ENCODE results near the gene STAT1. TPM values are rescaled to one million over a fixed set of nuclear protein-coding genes. Genes with fewer than 3 reads are reported as not detected.

The STAT1 gene
- total RNA-seq, 4 donors from 2014 or later, result 23.2 to 67.8 (median 52.2) TPM

DNA sequence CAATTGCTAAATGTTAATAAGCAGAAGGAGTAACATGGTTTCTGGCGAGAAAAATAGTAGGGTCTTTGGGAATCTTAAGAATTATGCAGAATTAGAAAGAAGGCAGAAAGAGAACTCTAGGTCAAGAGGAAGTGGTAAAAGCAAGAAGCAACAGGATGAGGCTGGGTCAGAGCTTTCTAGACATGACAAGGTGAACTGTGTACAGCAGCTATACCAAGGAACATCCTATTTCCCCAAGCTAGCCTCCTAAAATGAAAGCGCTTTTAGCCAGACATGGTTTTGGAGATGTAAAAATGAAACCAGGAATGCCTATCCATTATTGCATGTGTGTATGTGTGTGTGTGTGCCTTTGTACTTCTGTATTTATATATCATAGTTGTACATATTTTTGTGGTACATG, 42.3 kb upstream of the STAT1 start:
- in situ Hi-C loops (cut with MboI; ENCODE audit: low pct_ligation_motif_present in 1 of 4, low pct_unique_long_range_greater_than_20kb in 1 of 4, low sequenced_read_pairs in 3 of 4), result loop anchor here in 3 of 4 donors (10.0 to 25.0 kb wide), 4 partner anchors 99 to 469 kb away; partner anchors contain the start of gene STAT4 (in 2 of the 3)
- TF ChIP-seq POLR2AphosphoS5 (IDR thresholded peaks at IDR 0.05) (no peak), EP300 (IDR thresholded peaks at IDR 0.05; ENCODE audit: low read depth) (no peak), POLR2A (IDR thresholded peaks at IDR 0.05) (no peak)
- TF ChIP-seq, protein P1, sequence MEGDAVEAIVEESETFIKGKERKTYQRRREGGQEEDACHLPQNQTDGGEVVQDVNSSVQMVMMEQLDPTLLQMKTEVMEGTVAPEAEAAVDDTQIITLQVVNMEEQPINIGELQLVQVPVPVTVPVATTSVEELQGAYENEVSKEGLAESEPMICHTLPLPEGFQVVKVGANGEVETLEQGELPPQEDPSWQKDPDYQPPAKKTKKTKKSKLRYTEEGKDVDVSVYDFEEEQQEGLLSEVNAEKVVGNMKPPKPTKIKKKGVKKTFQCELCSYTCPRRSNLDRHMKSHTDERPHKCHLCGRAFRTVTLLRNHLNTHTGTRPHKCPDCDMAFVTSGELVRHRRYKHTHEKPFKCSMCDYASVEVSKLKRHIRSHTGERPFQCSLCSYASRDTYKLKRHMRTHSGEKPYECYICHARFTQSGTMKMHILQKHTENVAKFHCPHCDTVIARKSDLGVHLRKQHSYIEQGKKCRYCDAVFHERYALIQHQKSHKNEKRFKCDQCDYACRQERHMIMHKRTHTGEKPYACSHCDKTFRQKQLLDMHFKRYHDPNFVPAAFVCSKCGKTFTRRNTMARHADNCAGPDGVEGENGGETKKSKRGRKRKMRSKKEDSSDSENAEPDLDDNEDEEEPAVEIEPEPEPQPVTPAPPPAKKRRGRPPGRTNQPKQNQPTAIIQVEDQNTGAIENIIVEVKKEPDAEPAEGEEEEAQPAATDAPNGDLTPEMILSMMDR (IDR thresholded peaks at IDR 0.05), result no peak
- intact Hi-C loops (cut with DNase I; ENCODE audit: low total_unique reads), result no loop called here
- no peak overlapping the region for H3K4me3 ChIP-seq
- WGBS, 2 donors (ENCODE audit: low coverage in 1 of 2), result 80 to 97% methylated on average over 2 of the region's 2 CpGs
- H3K36me3 ChIP-seq, result no peaks in the 10 kb centered on the region
- no peaks in the 10 kb centered on the region for H3K27me3 ChIP-seq
- no peak for DNase-seq
- peaks cover 0 to 6% (median 3%) of the 10 kb centered on the region in 4 donors for H3K4me1 ChIP-seq
- H3K9me3 ChIP-seq, result no peaks in the 10 kb centered on the region
- no peak overlapping the region for H3K27ac ChIP-seq

DNA sequence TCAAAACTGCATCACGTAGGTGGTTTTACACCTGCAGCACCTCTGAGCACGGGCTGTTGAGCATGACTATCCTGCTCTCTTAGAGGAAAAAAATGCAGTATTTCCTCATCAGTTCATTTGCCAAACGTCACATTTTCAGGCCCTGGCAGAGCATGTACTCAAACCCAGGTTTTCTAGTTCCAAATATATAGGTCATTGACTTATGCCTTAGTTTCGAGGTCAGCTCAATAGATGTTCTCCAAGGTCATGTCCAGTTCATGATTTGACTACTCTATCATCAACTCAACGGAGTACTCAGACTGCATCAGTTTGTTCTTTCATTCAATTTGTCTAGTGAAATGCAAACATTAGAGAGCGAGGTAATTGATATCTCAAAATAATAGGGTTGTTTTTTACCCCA, 39.3 kb upstream of the STAT1 start:
- H3K27ac ChIP-seq, result no peak overlapping the region
- no peaks in the 10 kb centered on the region for H3K36me3 ChIP-seq
- no peak overlapping the region for H3K4me3 ChIP-seq
- no peaks in the 10 kb centered on the region for H3K9me3 ChIP-seq
- peaks cover 0 to 6% (median 3%) of the 10 kb centered on the region in 4 donors for H3K4me1 ChIP-seq
- in situ Hi-C loops (cut with MboI; ENCODE audit: low pct_ligation_motif_present in 1 of 4, low pct_unique_long_range_greater_than_20kb in 1 of 4, low sequenced_read_pairs in 3 of 4) (loop anchor here (5.0 to 25.0 kb wide), 5 partner anchors 102 to 472 kb away; partner anchors contain the start of gene STAT4 (in 2 of the 4)), intact Hi-C loops (cut with DNase I; ENCODE audit: low total_unique reads) (no loop called here)
- WGBS, 2 donors (ENCODE audit: low coverage in 1 of 2), result 80 to 81% methylated on average over 2 to 6 of the region's 6 CpGs
- DNase-seq, result no peak
- no peaks in the 10 kb centered on the region for H3K27me3 ChIP-seq
- TF ChIP-seq, protein P1 (IDR thresholded peaks at IDR 0.05), result no peak
- TF ChIP-seq POLR2A (IDR thresholded peaks at IDR 0.05), result no peak
- TF ChIP-seq EP300 (IDR thresholded peaks at IDR 0.05; ENCODE audit: low read depth), result no peak
- no peak for TF ChIP-seq POLR2AphosphoS5 (IDR thresholded peaks at IDR 0.05)

DNA sequence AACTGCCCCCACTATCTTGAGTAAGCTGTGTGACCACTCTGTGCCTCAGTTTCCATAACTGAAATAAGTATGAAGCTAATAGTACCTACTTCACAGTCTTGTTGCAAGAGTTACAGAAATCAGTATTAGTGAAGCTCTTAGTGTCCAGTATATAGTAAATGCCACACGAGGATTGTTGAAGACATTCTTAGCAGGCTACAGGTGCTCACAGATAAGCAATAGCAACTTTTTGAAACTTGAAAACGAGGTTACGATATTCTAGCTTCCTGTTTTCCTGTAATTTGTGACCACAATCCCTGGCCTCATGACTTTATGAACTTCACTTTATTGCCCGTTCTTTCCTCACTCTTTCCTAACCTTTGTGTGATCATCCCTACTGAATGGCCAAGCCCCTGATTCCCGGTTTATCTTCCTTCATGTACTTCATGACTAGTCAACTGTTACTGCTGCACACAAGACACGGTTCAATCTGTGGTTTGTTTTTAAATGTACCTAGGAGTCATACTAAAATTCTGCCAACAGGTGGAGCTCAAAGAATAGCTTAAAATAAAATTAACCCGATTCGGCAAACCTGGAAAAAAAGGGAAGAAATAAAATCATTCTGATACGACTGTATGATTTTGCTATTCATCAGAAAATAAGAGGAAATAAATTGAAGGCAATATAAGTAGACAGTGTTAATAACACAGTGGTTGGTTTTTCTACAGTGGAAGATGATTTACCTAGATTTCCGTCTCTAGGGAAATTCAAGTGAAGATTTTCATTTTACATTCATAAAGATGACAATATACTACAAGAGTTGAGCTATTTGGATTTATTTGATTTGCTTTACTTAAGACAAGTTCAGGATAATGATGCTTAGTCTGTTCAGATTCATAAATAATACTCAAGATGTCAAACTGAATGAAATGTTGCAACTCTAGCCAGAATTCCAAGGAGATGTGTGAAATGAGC, 38.1 kb upstream of the STAT1 start:
- intact Hi-C loops (cut with DNase I; ENCODE audit: low total_unique reads), result no loop called here
- in situ Hi-C loops (cut with MboI; ENCODE audit: low pct_ligation_motif_present in 1 of 4, low pct_unique_long_range_greater_than_20kb in 1 of 4, low sequenced_read_pairs in 3 of 4), result loop anchor here (5.0 to 25.0 kb wide), 5 partner anchors 103 to 473 kb away; partner anchors contain the start of gene STAT4 (in 2 of the 4)
- DNase-seq, result no peak

DNA sequence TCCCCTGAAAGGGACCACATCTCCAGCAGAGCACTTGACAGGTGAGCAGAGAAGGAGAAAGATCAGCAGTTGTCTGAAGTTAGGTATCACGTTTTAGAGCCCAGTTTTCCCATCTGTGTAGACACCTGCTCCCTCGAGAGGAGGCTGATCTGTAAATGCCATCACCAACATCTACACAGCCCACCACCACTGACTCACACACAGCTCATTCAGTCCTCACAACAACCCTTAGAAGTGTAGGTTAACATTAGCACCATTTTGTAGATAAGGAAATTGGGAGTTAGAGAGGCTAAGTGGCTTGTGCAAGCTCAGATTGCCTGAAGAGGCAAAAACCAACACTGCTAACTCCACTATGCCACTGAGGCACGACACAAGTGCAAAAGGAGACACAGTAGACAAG, 37.2 kb upstream of the STAT1 start:
- 73 to 75% methylated on average over 3 of the region's 3 CpGs for WGBS, 2 donors (ENCODE audit: low coverage in 1 of 2)
- intact Hi-C loops (cut with DNase I; ENCODE audit: low total_unique reads) (no loop called here), in situ Hi-C loops (cut with MboI; ENCODE audit: low pct_ligation_motif_present in 1 of 4, low pct_unique_long_range_greater_than_20kb in 1 of 4, low sequenced_read_pairs in 3 of 4) (loop anchor here (5.0 to 25.0 kb wide), 5 partner anchors 104 to 474 kb away; partner anchors contain the start of gene STAT4 (in 2 of the 4))
- no peaks in the 10 kb centered on the region for H3K9me3 ChIP-seq
- H3K36me3 ChIP-seq, result no peaks in the 10 kb centered on the region
- no peak overlapping the region for H3K27ac ChIP-seq
- TF ChIP-seq POLR2A (IDR thresholded peaks at IDR 0.05), result no peak
- no peak for TF ChIP-seq POLR2AphosphoS5 (IDR thresholded peaks at IDR 0.05)
- TF ChIP-seq EP300 (IDR thresholded peaks at IDR 0.05; ENCODE audit: low read depth), result no peak
- TF ChIP-seq, protein P1 (IDR thresholded peaks at IDR 0.05), result no peak
- no peak overlapping the region for H3K4me3 ChIP-seq
- peaks cover 0 to 6% (median 3%) of the 10 kb centered on the region in 4 donors for H3K4me1 ChIP-seq
- DNase-seq, result no peak
- H3K27me3 ChIP-seq, result no peaks in the 10 kb centered on the region

More for the DNA sequence above, 38.1 kb upstream of the STAT1 start:
- Histone ChIP-seq H3K27me3 (no peaks in the 10 kb centered on the region), H3K9me3 (no peaks in the 10 kb centered on the region), H3K4me3 (no peak overlapping the region), H3K36me3 (no peaks in the 10 kb centered on the region), H3K4me1 (peaks cover 0 to 6% (median 3%) of the 10 kb centered on the region in 4 donors), H3K27ac (no peak overlapping the region)
- 14 to 20% methylated on average over 10 of the region's 10 CpGs for WGBS, 2 donors (ENCODE audit: low coverage in 1 of 2)
- TF ChIP-seq POLR2A (IDR thresholded peaks at IDR 0.05) (no peak), POLR2AphosphoS5 (IDR thresholded peaks at IDR 0.05) (no peak), EP300 (IDR thresholded peaks at IDR 0.05; ENCODE audit: low read depth) (no peak)
- TF ChIP-seq, protein P1 (IDR thresholded peaks at IDR 0.05), result peak; percentile 55 to 66 (median 62)
